SK-N-DZ (cell line): ENCODE data around the gene EDC3.
"Not testable (repeated sequence)": the region's sequence is repeated elsewhere in the genome, so short reads cannot be mapped to it uniquely, and the experiment has no call there.

Experiments
- DNase-seq: peaks from one replicate; pipeline ENCODE4 v3.0.0-alpha.2; 2015; ENCODE audit warnings: low spot score

The EDC3 gene

GRCh38 chr15:74611834-74612233, 84.0 kb downstream of the EDC3 start:
- no peak for DNase-seq

GRCh38 chr15:74611341-74611740, 84.5 kb downstream of the EDC3 start:
- DNase-seq, result no peak

DNA sequence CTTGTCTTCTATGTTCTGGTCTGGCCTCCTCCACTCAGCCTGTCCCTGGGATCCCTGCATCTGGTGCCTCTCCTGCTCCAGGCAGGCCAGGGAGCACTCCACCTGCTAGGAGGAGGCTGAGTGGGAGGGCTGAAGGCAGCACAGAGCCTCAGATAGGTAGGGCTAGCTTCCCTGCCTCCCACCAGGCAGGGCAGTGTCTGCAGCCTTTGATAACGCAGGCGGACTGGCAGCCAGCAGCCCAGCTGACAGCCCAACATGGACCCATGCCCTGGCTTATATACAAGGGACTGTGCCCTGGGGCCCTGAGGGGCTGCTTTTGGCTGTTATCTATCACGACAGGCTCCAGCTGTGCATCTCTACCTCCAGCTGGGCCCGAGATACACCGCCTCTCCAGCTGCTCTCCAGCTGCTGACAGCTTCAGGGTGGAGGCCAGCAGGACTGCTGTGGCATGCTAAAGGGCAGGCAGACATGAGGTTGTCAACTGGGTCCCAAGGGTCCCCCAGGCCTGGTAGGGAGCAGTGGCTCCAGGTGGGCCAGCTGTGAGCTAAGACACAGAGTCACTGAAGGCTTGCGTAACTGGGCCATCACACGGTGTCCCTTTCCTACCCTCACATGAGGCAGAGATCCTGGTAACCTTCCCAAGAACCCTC, 85.4 kb downstream of the EDC3 start:
- peak; percentile 70 for DNase-seq

GRCh38 chr15:74609938-74610301, 85.9 kb downstream of the EDC3 start:
- no peak for DNase-seq

DNA sequence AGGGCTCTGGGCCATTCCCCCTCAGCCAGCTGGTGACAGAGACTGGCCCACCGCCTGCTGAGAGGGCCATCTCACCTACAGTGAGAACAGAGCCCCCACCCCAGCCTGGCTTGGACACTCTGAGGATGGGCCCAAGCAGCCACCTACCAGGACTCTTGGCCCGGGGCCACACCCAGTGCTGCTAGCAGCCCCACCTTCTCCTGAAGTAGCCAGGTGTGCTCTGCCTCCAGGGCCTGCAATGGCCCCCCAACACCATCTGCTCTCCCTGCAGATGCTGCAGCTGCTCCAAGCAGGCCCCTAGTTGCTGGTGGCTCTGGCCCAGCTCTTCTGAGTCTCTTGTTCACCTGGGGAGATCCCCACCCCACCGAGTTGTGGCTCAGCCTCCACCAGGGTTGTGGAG, 87.0 kb downstream of the EDC3 start:
- DNase-seq, result no peak

- DNase-seq, result no peak
Observed at GRCh38 chr15:74605795-74606150, 90.1 kb downstream of the EDC3 start.

DNA sequence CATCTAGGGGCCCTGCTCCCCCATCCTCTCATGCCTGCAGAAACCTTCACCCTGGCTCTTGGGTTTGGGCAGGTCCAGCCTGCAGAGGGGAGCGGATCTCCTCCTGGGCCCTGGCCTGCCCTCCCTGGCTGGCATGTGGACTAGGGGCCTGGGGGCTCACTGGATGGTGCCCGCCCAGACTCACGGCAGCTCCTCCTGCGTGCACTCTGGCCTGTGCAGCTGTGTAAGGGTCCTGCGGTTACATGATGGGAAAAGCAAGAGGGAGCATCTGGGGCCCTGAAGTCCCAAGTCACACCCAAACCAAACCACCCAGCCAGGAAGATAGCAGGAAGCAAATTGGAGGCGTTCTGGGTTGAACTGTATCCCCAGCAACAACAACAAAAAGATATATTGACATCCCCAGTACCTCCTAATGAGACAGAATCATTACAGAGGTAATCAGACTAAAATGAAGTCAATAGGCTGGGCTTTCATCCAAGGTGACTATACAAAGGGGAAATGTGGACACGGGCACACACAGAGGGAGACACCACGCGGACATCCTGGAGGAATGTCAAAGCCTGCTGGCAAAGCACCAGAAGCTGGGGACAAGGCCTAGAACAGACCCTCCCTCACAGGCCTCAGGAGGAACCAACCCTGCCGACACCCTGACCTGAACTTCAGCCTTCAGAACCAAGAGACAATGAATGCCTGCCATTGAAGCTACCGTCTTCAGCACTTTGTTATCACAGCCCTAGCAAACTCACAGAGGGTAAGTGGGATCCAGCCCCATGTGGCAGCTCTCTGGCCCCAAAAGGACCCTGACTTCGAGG, 90.6 kb downstream of the EDC3 start:
- no peak for DNase-seq

DNA sequence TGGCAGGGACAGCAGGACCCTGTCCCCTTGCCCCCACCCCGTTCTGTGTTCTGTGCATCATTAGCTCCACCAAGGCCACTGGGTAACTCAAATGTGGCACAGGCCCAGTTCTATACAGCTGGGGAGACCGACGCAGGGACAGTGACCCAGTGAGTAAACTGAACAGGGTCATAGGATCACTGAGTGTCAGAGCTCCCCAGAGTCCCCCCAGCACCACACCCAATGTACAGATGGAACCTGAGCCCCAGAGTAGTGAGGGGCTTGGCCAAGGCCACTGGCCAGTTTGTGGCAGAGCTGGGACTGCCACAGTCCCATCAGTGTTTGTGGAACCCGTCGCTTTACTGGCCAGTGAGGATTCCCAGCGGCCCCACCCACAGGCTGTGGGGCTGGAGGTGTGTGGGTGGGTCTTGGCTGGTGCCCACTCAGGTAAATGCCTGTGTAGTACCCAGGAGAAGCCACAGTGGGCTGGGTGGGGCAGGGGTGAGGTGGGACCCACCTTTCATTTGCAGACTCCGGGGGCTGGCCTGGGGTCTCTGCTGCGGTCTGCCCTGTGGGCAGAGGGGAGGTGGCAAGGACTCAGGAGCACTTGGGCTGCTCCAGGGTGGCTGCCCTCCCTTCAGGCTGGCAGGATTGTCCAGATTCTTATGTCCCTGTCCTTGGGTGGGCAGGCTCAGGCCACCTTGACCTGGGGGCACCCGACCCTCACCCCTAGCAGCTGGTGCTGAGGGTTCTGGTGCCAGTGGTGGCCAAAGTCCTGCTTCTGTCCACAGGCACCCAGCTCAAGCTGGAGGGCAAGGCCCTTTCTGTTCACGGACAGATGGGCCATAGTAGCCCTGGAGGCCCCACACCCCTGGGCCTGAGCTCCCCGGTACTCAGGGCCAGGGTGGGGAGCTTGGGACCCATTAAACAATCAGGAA, 91.8 kb downstream of the EDC3 start:
- DNase-seq, result no peak

DNA sequence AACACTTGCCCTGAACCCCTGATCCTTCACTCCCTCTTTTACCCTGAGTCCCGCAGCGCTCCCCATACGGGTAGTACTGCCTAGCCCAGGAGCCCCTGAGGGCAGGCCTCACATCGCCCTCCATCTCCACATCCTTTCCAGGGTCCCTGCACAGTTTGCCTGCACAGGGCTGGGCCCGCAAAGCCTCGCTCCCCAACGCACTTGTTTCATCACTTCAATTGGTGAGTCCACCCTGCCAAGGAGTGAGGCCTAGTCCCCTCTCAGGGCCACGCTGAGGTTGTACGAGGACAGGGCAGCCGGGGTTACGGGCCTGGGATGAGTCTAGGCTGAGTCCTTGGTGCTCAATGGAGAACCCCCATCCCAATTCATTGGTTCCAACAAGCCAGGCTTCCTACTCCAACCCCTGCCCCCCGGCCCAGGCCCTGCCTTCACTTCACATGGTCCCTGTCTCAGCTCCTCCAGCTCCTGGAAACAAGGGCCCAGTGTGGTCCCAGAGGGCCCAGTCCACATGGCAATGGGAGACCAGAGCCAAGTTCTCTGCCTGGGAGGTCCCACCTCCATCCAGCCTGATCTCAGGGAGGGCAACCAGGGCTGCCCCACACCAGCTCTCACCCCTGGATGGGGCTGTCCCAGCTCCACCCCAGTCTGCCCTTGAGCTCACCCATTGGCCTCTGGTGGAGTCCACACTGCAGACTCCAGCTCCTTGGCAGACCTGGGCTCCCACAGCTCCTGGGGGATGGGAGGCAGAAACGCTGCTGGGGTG, 92.6 kb downstream of the EDC3 start:
- no peak for DNase-seq

DNA sequence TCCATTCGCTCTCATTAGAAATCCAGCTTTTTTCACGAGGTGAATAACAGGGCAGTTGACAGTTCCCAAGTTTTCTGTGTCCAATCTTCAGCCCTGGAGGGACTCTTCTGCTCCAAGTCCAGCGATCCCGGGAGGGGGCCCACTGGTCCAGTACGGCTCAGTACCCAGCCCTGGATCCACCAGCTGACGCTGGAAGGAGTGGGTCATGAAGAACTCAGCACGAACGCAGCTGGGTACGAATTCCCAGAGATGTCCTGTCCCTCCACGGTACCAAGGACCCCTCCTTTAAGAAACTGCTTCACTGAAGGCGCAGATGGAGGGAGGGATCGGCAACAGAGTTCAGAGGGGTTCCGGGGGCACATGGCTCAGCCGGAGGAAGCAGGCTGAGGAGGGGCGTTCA, 96.7 kb downstream of the EDC3 start:
- no peak for DNase-seq

DNA sequence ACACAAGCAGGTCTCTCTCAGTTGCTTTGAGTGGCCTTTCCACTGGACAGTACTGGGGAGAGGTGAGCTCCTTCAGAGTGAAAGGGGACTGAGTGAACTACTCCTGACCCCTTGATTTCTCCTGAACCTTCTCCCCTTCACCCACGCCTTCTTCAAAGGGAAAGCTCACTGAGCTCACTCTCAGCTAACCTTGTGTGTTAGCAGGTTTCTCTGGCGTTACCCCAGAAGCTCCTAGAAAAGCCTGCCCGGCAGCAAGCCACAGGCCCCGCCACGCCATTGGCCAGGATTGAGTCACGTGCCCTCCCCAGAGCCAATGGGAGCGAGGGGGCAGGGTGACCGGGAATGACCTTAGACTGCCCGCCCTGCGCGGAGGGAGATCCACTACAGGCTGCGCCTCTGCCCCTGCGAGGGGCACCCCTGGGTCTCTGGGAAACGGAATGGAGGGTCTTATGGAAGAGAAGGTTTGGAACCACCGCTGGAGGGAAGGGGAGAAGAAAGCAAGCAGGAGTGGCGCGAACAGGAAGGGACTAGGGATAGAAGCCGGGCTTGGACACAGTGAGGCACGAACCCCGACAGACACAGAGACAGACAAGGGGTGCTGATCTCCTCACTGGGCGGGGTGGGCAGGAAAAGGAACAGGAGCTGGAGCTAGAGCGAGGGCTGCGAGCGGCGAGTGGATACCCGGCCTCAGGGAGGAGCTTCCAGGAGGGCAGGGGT, 97.5 kb downstream of the EDC3 start:
- DNase-seq, result peak; percentile 88

GRCh38 chr15:74597146-74597705, 98.6 kb downstream of the EDC3 start:
- DNase-seq, result not testable (repeated sequence)

GRCh38 chr15:74596736-74597135, 99.1 kb downstream of the EDC3 start:
- DNase-seq, result not testable (repeated sequence)

- no peak for DNase-seq
Observed at GRCh38 chr15:74595271-74595670, 100.6 kb downstream of the EDC3 start.

- DNase-seq, result no peak
Observed at GRCh38 chr15:74594455-74594854, 101.4 kb downstream of the EDC3 start.

DNA sequence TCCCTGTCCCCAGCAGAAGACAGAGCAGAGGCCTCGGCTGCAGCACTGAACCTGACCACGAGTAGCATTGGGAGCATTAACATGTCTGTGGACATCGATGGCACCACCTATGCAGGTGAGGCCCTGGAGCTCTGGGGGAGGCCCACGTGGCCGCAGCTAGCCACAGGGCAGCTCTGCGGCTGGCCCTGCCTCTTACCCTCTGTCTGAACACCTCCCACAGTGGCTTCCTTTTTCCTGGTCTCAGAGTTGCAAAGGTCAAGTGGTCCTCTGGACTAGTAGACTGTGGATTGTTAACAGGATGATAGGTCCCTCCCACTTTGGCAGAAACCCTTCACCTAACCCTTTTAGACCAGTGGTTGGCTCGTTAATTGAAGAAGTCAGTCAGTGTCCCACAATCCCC, 102.7 kb downstream of the EDC3 start:
- DNase-seq, result no peak

- DNase-seq, result no peak
Observed at GRCh38 chr15:74592222-74592621, 103.6 kb downstream of the EDC3 start.

DNA sequence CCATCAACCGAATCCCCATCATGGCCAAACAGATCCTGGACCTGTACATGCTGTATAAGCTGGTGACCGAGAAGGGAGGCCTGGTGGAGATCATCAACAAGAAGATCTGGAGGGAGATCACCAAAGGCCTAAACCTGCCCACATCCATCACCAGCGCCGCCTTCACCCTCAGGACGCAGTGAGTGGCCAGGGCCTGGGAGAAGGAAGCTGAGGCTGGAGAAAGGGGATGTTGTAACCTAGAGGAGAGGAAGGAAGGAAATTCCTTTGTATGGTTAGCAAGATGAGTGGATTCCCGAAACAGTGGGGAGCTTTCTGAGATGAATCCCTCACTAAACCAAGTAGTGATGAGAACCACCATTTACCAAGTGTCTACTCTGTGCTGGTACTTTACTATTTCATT, 106.0 kb downstream of the EDC3 start:
- DNase-seq, result no peak

DNA sequence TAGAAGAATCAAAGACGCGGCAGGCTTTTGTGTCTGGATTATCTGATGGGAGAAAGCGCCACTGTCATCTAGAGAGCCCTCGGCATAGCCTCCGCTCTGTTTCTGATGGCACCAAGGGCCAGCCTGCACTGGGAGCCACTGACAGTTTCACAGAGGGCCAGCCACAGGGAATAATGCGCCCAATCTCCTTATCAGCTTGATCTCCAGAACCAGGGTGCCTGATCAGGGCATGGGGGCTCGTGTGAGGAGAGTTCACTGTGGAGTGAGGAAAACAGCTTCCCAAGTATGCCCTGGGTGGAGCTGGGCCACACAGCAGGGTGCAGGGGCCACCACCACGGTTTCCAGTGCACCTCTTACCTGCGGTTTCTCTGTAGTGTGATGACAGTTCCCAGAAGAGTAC, 110.0 kb downstream of the EDC3 start:
- DNase-seq, result peak; percentile 50

DNA sequence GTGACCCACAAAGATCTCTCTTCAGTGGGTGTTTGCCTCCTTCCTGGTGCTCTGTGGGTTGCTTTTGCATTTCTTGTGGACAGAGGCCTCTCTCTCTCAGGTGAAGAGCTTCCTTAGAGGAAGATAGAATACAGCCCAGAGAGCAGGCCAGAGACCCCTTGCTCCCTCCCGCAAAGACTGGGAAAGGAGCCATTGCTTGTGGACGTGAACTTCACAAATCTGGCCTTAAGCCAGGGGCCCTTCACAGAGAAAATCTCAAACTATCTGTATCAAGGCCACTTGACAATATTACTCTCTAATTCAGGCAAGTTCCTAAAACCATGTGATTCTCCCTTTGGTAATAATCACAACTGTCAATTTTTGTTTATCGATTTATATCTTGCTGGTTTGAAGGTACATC, 110.6 kb downstream of the EDC3 start:
- DNase-seq, result no peak

GRCh38 chr15:74584779-74585178, 111.0 kb downstream of the EDC3 start:
- DNase-seq, result peak; percentile 88
